Measurements from ENCODE around the gene SPN.
"Not testable (repeated sequence)": the region's sequence is repeated elsewhere in the genome, so short reads cannot be mapped to it uniquely, and the experiment has no call there.

SPN gene

DNA sequence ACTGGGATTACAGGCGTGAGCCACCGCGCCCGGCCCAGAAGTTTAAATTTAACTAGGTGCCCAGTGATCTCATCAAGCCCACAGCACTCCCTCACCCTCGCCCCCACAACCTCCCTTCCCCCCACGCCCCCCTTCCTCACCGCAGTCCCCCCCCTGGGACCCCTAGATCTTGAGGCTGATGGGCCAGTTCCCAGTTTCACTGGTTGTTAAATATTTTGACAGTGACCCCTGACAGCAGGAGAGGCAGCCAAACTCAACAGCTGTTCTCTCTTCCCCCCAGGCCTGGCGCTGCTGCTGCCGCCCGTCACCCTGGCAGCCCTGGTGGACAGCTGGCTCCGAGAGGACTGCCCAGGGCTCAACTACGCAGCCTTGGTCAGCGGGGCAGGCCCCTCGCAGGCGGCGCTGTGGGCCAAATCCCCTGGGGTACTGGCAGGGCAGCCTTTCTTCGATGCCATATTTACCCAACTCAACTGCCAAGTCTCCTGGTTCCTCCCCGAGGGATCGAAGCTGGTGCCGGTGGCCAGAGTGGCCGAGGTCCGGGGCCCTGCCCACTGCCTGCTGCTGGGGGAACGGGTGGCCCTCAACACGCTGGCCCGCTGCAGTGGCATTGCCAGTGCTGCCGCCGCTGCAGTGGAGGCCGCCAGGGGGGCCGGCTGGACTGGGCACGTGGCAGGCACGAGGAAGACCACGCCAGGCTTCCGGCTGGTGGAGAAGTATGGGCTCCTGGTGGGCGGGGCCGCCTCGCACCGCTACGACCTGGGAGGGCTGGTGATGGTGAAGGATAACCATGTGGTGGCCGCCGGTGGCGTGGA lies 31.5 kb downstream of the SPN start:
- FAIRE-seq: no peak
- TF ChIP-seq, protein P1, sequence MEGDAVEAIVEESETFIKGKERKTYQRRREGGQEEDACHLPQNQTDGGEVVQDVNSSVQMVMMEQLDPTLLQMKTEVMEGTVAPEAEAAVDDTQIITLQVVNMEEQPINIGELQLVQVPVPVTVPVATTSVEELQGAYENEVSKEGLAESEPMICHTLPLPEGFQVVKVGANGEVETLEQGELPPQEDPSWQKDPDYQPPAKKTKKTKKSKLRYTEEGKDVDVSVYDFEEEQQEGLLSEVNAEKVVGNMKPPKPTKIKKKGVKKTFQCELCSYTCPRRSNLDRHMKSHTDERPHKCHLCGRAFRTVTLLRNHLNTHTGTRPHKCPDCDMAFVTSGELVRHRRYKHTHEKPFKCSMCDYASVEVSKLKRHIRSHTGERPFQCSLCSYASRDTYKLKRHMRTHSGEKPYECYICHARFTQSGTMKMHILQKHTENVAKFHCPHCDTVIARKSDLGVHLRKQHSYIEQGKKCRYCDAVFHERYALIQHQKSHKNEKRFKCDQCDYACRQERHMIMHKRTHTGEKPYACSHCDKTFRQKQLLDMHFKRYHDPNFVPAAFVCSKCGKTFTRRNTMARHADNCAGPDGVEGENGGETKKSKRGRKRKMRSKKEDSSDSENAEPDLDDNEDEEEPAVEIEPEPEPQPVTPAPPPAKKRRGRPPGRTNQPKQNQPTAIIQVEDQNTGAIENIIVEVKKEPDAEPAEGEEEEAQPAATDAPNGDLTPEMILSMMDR (IDR thresholded peaks at IDR 0.05; ENCODE audit: insufficient read depth, missing control alignments): no peak

DNA sequence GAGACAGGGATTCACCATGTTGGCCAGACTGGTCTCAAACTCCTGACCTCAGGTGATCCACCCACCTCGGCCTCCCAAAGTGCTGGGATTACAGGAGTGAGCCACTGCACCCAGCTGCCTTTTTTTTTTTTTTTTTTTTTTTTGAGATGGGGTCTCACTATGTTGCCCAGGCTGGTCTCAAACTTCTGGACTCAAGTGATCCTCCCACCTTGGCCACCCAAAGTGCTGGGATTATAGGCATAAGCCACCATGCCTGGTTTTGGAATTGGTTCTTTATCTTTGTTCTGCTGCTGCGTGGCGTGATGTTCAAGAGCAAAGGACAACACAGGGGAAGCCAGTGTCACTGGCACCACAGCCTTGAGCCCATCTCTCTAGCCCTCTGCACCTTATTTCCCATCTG lies 32.6 kb downstream of the SPN start:
- not testable (repeated sequence) for FAIRE-seq; DNase-seq (ENCODE audit: insufficient read length, low spot score)

More for the DNA sequence above, 31.5 kb downstream of the SPN start:
- DNase-seq (ENCODE audit: insufficient read length, low spot score): no peak

DNA sequence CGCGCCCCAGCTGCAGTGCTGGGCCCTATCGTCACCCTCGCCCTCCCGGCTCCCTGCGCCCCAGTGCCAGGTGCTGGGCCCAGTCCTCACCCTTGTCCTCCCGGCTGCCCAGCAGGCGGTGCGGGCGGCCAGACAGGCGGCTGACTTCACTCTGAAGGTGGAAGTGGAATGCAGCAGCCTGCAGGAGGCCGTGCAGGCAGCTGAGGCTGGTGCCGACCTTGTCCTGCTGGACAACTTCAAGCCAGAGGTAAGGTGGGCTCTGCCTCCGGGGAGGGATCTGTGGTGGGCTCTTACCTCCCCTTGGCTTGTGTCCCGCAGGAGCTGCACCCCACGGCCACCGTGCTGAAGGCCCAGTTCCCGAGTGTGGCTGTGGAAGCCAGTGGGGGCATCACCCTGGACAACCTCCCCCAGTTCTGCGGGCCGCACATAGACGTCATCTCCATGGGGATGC lies 33.9 kb downstream of the SPN start:
- TF ChIP-seq, protein P1 (IDR thresholded peaks at IDR 0.05; ENCODE audit: insufficient read depth, missing control alignments): no peak
- DNase-seq (ENCODE audit: insufficient read length, low spot score) (no peak), FAIRE-seq (no peak)

DNA sequence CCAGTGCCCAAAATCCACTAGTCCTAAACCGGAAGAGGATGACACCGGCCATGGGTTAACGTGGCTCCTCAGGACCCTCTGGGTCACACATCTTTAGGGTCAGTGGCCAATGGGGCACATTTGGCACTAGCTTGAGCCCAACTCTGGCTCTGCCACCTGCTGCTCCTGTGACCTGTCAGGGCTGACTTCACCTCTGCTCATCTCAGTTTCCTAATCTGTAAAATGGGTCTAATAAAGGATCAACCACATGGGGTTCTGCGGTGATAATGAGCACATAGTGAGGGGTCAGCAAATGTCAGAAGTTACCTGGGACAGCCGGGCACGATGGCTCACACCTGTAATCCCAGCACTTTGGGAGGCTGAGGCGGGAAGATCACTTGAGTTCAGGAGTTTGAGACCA lies 34.3 kb downstream of the SPN start:
- DNase-seq (ENCODE audit: insufficient read length, low spot score) (no peak), FAIRE-seq (no peak)
- TF ChIP-seq, protein P1 (IDR thresholded peaks at IDR 0.05; ENCODE audit: insufficient read depth, missing control alignments): no peak

DNA sequence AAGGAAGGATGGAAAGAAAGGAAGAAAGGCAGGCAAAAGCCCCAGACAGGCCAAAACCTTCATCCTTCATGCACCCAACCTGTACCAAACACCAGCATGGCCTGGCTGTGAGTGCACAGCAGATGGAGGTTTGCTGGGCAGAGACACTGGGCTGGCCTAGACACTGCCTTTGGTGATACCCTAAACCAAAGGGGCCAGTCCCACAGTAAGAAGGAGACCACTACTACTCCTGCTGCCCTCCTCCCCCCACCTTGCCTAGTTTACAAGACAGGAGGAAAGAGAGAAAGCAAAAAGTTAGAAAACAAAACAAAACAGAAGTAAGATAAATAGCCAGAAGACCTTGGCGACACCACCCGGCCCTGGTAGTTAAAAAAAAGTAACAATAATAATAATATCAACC lies 35.0 kb downstream of the SPN start:
- FAIRE-seq (no peak), DNase-seq (ENCODE audit: insufficient read length, low spot score) (no peak)
- TF ChIP-seq, protein P1 (IDR thresholded peaks at IDR 0.05; ENCODE audit: insufficient read depth, missing control alignments): no peak

DNA sequence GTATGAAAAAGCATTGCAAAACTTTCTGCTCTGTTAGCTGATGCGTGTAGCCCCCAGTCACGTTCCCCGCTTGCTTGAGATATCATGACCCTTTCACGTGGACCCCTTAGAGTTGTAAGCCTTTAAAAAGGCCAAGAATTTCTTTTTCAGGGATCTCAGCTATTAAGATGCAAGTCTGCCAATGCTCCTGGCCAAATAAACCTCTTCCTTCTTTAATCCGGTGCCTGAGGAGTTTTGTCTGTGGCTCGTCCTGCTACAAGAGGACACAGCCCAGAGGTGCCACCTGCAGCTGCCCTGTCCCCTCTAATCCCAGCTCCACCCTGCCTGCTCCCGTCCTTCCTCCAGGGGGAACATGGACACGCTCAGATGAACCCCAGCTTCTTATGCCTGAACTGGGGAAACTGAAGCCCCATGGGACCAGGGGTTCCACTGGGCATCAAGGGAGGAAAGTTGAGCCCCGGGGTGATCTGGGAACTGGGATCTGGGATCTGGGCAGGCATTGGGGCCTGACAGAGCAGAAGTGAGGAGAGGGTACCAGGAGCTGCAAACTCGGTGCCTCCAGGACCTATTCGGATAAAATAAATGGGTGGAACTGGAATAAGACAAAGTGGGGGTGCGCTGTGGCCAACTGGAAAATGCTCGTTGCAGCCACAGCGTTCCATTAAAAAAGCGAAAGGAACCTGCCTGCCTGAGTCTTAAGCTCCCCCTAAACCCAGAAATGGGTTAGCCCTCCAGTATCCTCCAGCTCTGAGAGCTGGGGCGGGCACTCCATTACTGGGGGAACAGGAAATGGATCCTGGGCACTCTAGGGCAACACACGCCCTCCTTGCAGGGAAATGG lies 35.7 kb downstream of the SPN start:
- DNase-seq (ENCODE audit: insufficient read length, low spot score) (no peak), FAIRE-seq (no peak)
- TF ChIP-seq, protein P1 (IDR thresholded peaks at IDR 0.05; ENCODE audit: insufficient read depth, missing control alignments): no peak

DNA sequence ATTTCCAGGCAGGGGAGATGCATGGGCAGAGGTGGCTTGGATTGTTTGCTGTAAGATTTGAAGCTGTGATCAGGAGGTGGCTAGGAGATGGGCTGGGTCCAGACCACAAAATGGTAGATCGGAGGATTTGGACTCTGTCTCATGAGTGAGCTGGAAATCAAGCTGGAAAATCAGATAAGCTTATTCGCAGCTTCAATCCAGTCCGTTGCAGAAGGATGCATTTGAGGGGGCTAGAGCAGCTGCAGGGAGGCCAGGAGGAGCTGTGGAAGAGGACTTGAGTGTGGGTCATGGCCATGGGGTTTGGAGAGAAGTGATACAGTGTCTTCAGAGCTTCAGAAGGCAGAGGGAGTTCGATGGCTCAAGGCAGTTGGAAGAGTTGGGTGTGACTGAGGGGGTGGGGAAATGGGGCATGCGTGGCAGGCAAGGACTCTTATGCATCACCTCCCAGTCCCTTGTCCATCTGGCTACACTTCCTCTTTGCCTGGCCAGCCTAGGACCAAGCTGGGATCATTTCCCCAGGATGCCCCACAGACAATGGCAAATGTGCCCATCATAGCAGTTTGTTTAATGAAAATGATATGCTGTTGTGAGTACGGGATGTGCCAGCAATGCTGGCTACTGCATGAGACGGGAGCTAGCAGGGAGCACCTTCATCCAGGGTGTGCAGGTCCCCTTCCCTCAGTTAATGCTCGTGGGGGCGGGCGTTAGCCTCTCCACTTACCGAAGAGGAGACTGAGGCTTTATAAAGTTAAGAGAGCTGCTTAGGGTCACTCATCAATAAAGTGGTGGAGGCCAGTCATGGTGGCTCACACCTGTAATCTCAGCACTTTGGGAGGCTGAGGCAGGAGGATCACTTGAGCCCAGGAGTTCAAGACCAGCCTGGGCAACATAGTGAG lies 36.5 kb downstream of the SPN start:
- TF ChIP-seq, protein P1 (IDR thresholded peaks at IDR 0.05; ENCODE audit: insufficient read depth, missing control alignments): no peak
- DNase-seq (ENCODE audit: insufficient read length, low spot score): no peak
- FAIRE-seq: no peak
